ENCODE results near the gene HTR3D.
"Not testable (repeated sequence)": the region's sequence is repeated elsewhere in the genome, so short reads cannot be mapped to it uniquely, and the experiment has no call there.

Gene HTR3D, protein sequence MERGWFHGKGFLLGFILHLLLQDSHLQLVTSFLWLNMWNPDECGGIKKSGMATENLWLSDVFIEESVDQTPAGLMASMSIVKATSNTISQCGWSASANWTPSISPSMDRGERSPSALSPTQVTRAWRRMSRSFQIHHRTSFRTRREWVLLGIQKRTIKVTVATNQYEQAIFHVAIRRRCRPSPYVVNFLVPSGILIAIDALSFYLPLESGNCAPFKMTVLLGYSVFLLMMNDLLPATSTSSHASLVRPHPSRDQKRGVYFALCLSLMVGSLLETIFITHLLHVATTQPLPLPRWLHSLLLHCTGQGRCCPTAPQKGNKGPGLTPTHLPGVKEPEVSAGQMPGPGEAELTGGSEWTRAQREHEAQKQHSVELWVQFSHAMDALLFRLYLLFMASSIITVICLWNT

DNA sequence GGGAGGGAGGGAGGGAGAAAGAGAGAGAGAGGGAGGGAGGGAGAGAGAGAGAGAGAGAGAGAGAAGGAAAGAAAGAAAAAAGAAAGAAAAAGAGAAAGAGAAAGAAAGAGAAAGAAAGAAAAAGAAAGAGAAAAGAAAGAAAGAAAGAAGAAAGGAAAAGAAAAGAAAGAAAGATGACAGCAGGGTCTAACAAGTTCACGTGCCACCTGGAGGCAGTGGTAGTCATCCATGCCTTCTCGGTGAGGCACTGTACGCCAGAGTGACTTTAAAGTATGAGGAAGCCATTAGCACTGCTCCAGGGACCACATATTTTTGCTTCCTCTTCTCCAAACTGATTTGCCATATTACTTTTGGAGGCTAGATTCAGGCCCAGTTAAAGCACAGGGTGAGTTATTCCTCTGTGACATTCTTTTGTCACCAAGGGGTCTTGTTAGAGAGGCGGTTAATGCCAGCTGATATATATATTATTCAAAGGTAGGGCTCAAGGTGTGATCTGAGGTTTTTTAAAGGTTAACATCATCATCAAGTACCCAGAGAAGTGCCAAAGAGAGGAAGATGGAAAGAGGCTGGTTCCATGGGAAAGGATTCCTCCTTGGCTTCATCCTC, at the start of gene HTR3D:
Gene HTR3D, plus strand, starts transcription at position 556 of the 606 bp plus-strand sequence. Its CDS starts 0 bp downstream, at position 556.
- DNase-seq, result no peak

GRCh38 chr3:183981990-183982644, 49.4 kb upstream of the HTR3D start:
- no peak for DNase-seq

DNA sequence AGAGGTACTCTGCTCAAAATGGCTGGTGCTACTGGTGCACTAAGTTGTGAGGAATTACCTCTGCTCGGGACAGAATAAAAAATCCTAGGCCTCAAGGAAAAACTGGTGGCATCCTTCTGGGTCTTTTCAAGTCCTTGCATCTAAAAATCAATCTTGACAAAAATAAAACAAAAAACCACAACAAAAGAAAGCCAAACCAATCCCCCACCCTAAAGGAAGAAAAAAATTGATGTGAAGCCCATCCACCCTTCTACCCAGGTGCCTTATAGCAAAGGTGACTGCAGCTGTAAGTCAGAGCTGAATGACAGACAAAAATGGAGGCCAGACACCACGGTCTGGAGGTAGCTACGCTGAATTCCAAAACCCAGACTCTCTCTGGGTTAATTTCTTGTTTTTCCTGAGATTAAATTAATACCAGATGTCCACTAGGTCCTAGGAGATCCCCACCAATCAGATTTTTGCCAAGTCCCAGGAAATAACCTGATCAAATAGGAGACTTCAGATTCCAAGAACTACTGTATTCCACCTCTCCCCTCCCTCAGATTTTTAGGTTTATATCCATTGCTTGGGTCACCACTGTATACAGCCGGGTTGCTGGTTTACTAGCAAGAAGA, 47.3 kb upstream of the HTR3D start:
- no peak for DNase-seq

- DNase-seq, result no peak
Measured at GRCh38 chr3:183984749-183985729, 46.5 kb upstream of the HTR3D start.

DNA sequence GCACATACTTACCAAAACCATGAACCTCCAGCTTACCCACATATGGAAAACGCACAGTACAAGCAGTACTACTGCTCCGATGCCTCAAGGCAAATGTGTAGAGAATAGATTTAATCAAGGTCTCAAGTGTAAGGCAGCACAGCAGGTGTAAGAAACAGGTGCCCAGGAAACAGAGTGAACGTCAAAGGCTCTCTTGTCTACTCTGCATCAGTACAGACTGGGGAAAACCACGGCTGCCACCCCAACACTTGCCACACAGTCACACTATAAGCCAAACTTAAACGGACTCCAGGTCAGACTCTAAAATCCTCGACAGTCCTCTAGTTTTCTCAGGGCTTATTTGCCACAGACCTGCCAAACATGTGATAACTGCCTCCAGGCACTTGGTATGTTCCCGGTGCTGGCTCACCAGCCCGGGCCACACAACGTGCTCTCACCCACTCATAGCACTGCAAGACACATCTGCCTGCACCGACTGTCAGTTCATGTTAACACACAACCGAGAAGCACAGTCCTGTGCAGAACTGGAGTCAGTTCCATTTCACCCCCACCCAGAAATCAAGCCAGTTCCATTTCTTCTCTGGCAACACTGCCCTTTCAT, 44.4 kb upstream of the HTR3D start:
- DNase-seq, result no peak

DNA sequence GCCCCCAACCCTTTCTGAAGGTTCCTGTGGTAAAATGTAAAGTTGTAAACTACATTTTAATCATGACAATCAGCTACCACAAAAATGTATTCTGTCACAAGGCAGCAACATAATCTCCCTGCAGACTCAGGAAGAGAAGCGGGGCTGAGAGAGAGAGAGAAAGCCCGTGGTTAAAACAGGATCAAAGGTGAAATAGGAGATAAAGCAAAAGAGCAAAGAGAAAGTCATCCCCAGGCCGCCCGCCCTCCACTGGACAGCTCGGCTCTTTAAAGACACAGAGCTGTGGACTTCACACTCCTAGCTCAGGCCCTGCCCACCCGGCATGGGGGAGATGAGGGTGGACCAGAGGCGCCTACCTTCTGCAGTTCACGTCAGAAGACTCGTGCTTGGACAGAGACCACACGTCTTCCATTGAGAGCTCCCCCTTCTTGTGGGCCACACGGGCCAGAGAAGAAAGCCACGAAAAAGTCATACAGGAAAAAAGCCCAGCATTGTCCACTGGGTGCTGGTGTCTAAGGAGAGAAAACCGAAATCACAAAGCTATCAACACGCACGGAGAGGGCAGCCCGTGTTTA, 43.2 kb upstream of the HTR3D start:
- no peak for DNase-seq

DNA sequence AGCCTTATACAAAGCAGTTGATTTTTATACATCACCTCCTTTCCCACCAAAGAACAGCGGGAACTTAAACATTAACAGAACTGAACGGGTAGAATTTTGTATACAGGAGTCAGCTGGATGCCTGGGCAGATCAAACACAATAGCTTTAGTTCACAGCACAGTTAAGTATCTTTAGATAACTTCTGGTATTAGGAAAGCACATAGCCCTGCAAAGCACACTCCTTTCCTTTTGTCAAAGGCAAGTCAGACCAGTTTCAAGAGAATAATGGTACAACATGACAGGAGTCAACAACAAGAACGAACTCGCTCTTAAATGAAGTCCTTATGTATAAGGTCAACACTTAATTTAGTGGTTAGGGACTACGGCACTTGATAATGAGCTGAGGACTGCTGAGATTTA, 40.1 kb upstream of the HTR3D start:
- no peak for DNase-seq

GRCh38 chr3:184001761-184002160, 29.8 kb upstream of the HTR3D start:
- no peak for DNase-seq

- DNase-seq, result no peak
Measured at GRCh38 chr3:184002469-184002868, 29.1 kb upstream of the HTR3D start.

DNA sequence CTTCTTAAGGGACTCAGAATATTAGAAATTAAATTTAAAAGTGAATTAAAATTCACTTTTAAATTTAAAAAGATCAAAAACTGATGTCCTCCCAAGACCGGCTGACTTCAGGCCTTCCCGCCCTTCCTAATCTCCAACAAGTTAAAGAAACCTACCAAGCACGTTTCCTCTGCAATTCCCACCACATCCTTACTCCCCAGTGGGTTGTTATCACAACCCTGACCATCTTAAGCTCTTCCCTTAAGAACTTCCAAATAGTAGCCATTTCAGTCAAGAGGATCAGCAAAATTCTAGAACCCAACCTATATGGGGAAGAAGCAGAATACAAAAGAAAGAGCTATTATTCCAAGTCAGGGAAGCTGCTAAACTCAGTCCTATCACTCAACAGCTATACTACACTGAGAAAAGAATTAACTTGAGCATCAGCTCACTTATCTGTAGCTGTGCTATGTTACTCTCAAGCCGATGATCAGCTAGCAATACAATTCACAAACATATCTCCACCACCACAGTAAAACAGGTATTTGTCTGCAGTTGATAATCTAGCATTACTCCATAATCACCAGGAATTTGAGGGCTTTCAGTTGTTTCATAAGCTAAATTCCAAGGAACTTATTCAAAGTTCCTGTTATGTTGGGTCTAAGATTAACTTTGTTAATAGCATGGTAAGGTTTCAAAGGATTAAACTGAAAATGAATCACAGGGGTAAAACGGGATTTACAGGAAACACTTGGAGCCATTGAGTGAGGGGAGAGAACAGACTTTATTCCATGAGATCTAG, 28.2 kb upstream of the HTR3D start:
- DNase-seq, result no peak

- no peak for DNase-seq
Measured at GRCh38 chr3:184004476-184004875, 27.1 kb upstream of the HTR3D start.

GRCh38 chr3:184005941-184006507, 25.5 kb upstream of the HTR3D start:
- no peak for DNase-seq

GRCh38 chr3:184007143-184007813, 24.3 kb upstream of the HTR3D start:
- DNase-seq, result not testable (repeated sequence)

DNA sequence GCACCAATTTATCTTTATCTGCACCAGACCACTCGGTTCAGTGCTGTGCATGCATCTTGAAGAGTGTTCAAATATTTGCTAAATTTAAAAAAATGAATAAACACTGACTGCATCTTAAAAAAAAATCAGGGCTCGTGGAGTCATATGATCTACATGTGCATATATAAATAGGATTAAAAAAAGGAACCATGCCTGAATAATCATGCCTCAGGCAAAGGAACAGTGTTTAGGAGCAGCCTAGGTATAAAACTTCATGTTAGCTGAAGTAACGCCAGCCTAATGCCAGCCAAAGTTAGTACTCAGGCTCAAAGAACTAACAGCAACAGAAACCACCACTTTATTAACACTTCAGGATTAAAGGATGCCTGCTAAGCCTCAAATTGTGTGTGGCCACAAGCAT, 23.4 kb upstream of the HTR3D start:
- DNase-seq, result no peak

DNA sequence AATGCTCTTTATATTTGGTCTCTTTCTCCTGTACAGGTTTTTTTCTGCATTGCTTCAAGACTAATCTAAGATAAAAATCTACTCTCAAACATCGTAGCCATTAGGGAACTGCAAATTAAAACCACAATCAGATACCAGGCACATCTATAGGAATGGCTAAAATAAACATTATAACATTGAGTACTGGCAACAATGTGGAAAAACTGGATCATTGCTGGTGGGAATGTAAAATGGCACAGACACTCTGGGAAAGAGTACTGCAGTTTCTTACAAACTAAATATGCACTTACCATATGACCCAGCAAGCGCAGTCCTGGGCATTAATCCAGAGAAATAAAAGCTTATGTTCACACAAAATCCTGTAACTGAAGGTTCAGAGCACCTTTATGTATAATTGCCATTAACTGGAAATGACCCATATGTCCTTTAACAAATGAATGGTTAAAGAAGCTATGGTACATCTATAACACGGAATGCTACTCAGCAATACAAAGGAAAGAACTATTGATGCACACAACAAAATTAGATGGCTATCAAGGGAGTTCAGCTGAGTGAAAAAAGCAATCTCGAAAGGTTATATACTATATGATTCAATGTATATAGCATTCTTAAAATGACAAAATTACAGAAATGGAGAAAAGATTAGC, 20.2 kb upstream of the HTR3D start:
- DNase-seq, result no peak

DNA sequence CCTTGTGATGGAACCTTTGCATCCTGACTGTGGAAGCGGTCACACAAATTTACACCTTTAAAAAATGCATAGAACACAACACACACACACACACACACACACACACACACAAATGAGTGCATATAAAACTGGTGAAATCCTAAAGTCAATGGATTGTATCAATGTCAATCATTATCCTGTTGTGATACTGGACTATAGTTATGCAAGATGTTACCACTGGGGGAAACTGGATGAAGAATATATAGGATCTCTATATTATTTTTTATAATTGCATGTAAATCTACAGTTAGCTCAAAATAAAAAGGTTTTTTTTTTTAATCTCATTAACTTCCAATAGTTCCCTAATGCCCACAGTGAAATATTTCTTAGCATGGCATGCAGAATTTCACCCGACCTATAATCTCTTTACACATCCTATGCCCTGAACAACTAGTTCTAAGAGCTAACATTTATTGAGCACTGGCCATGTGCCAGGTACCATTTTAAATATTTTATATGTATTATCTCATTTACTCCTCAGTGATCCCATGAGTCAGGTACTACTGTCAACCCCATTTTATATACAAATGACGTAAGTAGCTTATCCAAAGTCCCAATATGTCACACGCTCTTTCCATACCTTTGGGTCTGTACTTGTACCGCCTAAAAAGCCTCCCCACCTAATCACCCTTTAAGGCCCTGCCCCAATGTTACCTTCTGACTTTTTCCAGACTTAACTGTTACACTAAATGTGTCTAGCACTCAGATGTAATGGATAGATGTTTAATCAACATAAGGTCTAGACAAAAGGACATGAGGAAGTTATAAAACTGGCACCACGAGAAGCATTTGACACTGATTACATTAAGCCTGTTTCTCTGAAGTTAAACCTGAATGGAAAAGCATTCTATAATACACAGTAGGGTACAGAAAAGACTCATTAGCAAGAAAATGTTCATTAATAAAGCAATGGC, 19.3 kb upstream of the HTR3D start:
- DNase-seq, result no peak

DNA sequence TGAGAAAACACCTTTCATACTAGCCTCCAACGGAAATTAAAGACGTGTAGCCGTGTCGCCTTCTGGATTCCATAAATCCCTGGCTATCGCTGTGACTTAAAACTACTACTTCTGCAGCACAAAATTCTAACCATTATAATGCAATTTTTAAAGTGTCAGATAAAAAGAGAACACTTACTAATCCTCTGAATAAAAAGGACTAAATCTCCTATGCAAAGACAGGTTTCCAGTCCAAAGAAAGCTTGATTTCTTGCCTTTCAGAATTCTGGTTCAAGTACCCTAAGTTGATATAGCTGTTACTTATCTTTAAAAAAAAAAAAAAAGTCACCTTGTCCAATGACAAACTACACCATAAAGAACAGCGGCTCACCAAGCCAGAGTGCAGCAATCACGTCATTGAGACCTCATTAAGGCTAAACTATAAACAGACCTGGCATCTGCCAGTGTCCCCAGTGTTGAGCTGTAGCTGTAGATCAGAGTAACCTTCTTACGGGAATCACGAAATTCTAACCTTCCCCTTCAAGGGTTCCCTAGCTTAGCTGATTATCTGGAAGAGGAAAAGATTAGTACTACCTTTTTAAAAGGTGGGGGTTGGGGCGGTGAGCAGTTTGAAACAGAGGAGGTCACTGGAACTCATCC, 16.0 kb upstream of the HTR3D start:
- DNase-seq, result no peak

Measured in SIG-M5 (cell line).